ENCODE measurements around the gene ITGB3.

ITGB3 gene

GRCh38 chr17:47299239-47299910, 45.7 kb downstream of the ITGB3 start:
- Histone ChIP-seq H3K27ac (ENCODE audit: low read depth, low read length) (no peak overlapping the region), H3K9me2 (replicated peaks; ENCODE audit: insufficient read depth, low read length) (no peaks in the 10 kb centered on the region), H3K36me3 (ENCODE audit: low read length) (no peaks in the 10 kb centered on the region), H3K9ac (ENCODE audit: low read length) (no peak overlapping the region), H3K4me3 (ENCODE audit: insufficient read depth, low read length, poor library complexity, severe bottlenecking) (no peak overlapping the region), H3F3A (ENCODE audit: insufficient read depth) (no peaks in the 10 kb centered on the region), H3K9me3 (ENCODE audit: insufficient read depth, low read length) (no peaks in the 10 kb centered on the region), H2AFZ (ENCODE audit: low read depth, low read length, severe bottlenecking) (no peak overlapping the region), H3K4me2 (ENCODE audit: low read depth, low read length, poor library complexity, severe bottlenecking) (no peak overlapping the region), H3K79me2 (ENCODE audit: insufficient read depth, low read length) (no peaks in the 10 kb centered on the region), H4K20me1 (ENCODE audit: low read depth, low read length) (no peaks in the 10 kb centered on the region), H3K27me3 (ENCODE audit: low read length) (no peaks in the 10 kb centered on the region)
- TF ChIP-seq EZH2phosphoT487 (conservative IDR thresholded peaks at IDR 0.05; ENCODE audit: low read length) (no peak), CTCF (IDR thresholded peaks at IDR 0.05; ENCODE audit: insufficient read depth, low read length, poor library complexity, severe bottlenecking) (no peak)

GRCh38 chr17:47300718-47301117, 47.1 kb downstream of the ITGB3 start:
- Histone ChIP-seq H3K9me2 (replicated peaks; ENCODE audit: insufficient read depth, low read length) (no peaks in the 10 kb centered on the region), H3K9ac (ENCODE audit: low read length) (no peak overlapping the region), H3K27me3 (ENCODE audit: low read length) (no peaks in the 10 kb centered on the region; the same call in 1 of the 2 replicates), H2AFZ (ENCODE audit: low read depth, low read length, severe bottlenecking) (no peak overlapping the region), H4K20me1 (ENCODE audit: low read depth, low read length) (no peaks in the 10 kb centered on the region), H3K4me3 (ENCODE audit: insufficient read depth, low read length, poor library complexity, severe bottlenecking) (no peak overlapping the region), H3K79me2 (ENCODE audit: insufficient read depth, low read length) (no peaks in the 10 kb centered on the region), H3K4me2 (ENCODE audit: low read depth, low read length, poor library complexity, severe bottlenecking) (no peak overlapping the region), H3K9me3 (ENCODE audit: insufficient read depth, low read length) (no peaks in the 10 kb centered on the region), H3K27ac (ENCODE audit: low read depth, low read length) (no peak overlapping the region), H3K36me3 (ENCODE audit: low read length) (no peaks in the 10 kb centered on the region), H3F3A (ENCODE audit: insufficient read depth) (no peaks in the 10 kb centered on the region)
- TF ChIP-seq CTCF (IDR thresholded peaks at IDR 0.05; ENCODE audit: insufficient read depth, low read length, poor library complexity, severe bottlenecking), result no peak
- TF ChIP-seq EZH2phosphoT487 (conservative IDR thresholded peaks at IDR 0.05; ENCODE audit: low read length), result no peak

- no peak overlapping the region for H3K9ac ChIP-seq (ENCODE audit: low read length)
- H3K27me3 ChIP-seq (ENCODE audit: low read length), result no peaks in the 10 kb centered on the region; the same call in 1 of the 2 replicates
- no peak for TF ChIP-seq CTCF (IDR thresholded peaks at IDR 0.05; ENCODE audit: insufficient read depth, low read length, poor library complexity, severe bottlenecking)
- TF ChIP-seq EZH2phosphoT487 (conservative IDR thresholded peaks at IDR 0.05; ENCODE audit: low read length), result no peak
- H3K4me3 ChIP-seq (ENCODE audit: insufficient read depth, low read length, poor library complexity, severe bottlenecking), result no peak overlapping the region
- no peak overlapping the region for H3K4me2 ChIP-seq (ENCODE audit: low read depth, low read length, poor library complexity, severe bottlenecking)
- no peak overlapping the region for H3K27ac ChIP-seq (ENCODE audit: low read depth, low read length)
- H2AFZ ChIP-seq (ENCODE audit: low read depth, low read length, severe bottlenecking), result no peak overlapping the region
- no peaks in the 10 kb centered on the region for H3F3A ChIP-seq (ENCODE audit: insufficient read depth)
- H4K20me1 ChIP-seq (ENCODE audit: low read depth, low read length), result no peaks in the 10 kb centered on the region
- no peaks in the 10 kb centered on the region for H3K9me2 ChIP-seq (replicated peaks; ENCODE audit: insufficient read depth, low read length)
- no peaks in the 10 kb centered on the region for H3K36me3 ChIP-seq (ENCODE audit: low read length)
- H3K9me3 ChIP-seq (ENCODE audit: insufficient read depth, low read length), result no peaks in the 10 kb centered on the region
- no peaks in the 10 kb centered on the region for H3K79me2 ChIP-seq (ENCODE audit: insufficient read depth, low read length)
Measured at GRCh38 chr17:47301161-47301560, 47.5 kb downstream of the ITGB3 start.

All from SU-DHL-6 (cell line).